ENCODE measurements around the gene PANK4.

DNA sequence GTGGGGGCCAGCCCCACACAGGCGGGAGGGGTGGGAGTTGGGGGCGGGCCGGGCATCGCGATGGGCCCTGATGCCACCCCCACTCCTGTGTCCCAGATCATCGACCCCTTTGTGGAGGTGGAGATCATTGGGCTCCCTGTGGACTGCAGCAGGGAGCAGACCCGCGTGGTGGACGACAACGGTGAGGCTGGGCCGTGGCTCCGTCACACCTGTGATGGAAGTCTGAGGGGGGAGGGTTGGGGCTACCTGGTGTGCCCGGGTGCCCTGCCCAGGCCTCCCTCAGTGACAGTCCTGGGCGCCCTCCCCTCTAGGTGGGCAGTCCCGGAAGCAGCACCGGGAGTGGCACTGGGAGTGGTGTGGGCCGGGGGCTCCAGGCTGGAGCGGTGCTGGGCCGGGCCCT lies 27.7 kb downstream of the PANK4 start:
- TF ChIP-seq, protein P1, sequence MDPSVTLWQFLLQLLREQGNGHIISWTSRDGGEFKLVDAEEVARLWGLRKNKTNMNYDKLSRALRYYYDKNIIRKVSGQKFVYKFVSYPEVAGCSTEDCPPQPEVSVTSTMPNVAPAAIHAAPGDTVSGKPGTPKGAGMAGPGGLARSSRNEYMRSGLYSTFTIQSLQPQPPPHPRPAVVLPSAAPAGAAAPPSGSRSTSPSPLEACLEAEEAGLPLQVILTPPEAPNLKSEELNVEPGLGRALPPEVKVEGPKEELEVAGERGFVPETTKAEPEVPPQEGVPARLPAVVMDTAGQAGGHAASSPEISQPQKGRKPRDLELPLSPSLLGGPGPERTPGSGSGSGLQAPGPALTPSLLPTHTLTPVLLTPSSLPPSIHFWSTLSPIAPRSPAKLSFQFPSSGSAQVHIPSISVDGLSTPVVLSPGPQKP (IDR thresholded peaks at IDR 0.05; ENCODE audit: low read depth, low read length): no peak
- TF ChIP-seq CBX8 (IDR thresholded peaks at IDR 0.05) (no peak), RFX5 (IDR thresholded peaks at IDR 0.05) (no peak), RAD21 (conservative IDR thresholded peaks at IDR 0.05 in 1 of 2, IDR thresholded peaks at IDR 0.05 in 1 of 2) (no peak)

All from A549 (cell line).